GM12878 (cell line): ENCODE measurements around the gene LIG1. TPM values are rescaled to one million over a fixed set of nuclear protein-coding genes. Genes with fewer than 3 reads are reported as not detected.

Experiments used
- ATAC-seq: fragments of 200-7000 bp; cut with Tn5 transposase; 3 replicates; pipeline ENCODE4 v1.9.1; 2020; ENCODE audit warnings: mild to moderate bottlenecking, moderate library complexity
- BruUV-seq: library from RNA; stranded (reverse); fragments of 400-500 nt; replicated peaks from 2 replicates; lab custom pipeline; 2021; lab: Mats Ljungman, UMichigan
- CTCF ChIA-PET: fragments of 300-600 bp; sonication (Branson Sonifier 250); formaldehyde crosslinking; extraction: SDS; loops from one replicate; lab custom pipeline; 2021; ENCODE audit warnings: inconsistent platforms; lab: Yijun Ruan, JAX
- POLR2A ChIA-PET: fragments of 350-600 bp; formaldehyde crosslinking; extraction: SDS; loops from one replicate; lab custom pipeline; 2021; ENCODE audit warnings: inconsistent platforms; lab: Charles Lee
- RAD21 ChIA-PET: fragments of 300-600 bp; sonication (Branson Sonifier 250); formaldehyde crosslinking; loops from one replicate; lab custom pipeline; 2023; ENCODE audit warnings: antibody characterized with exemption; ENCODE audit not compliant: unreplicated experiment; lab: Charles Lee
- SMC1A ChIA-PET: fragments of 300-600 bp; sonication (Branson Sonifier 250); formaldehyde crosslinking; loops from one replicate; lab custom pipeline; 2023; ENCODE audit not compliant: unreplicated experiment, uncharacterized antibody; lab: Charles Lee
- DNase-seq: peaks from one replicate; pipeline ENCODE4 v3.0.0-alpha.2; 2011; ENCODE audit warnings: low read depth, low spot score
- FAIRE-seq: peaks from 3 replicates; lab custom pipeline; 2011; peaks lifted over from hg19 to GRCh38; lab: Jason Lieb, UNC
- H2AFZ ChIP-seq: 2 replicates; pipeline ENCODE4 v1.6.0; 2011; ENCODE audit warnings: low read depth, low read length, control low read depth; ENCODE audit not compliant: control insufficient read depth
- H3K27ac ChIP-seq: 2 replicates; pipeline ENCODE4 v1.5.1; 2011; ENCODE audit warnings: control low read depth; ENCODE audit not compliant: control insufficient read depth, insufficient read depth
- H3K27me3 ChIP-seq, 2 experiments: replicated peaks in 1 of 2; 2 replicates each; pipeline versions ENCODE4 v1.6.0 to v1.6.1; 2011; ENCODE audit warnings: low read length in 1 of 2; ENCODE audit not compliant: control insufficient read depth in 2 of 2, insufficient read depth in 2 of 2
- H3K36me3 ChIP-seq, 2 experiments: 2 replicates each; pipeline ENCODE4 v1.5.1; 2011; ENCODE audit warnings: low read length in 1 of 2; ENCODE audit not compliant: control insufficient read depth in 2 of 2, insufficient read depth in 2 of 2
- H3K4me1 ChIP-seq: 2 replicates; pipeline ENCODE4 v1.6.1; 2011; ENCODE audit warnings: mild to moderate bottlenecking, low read length, moderate library complexity, mixed read lengths; ENCODE audit not compliant: control insufficient read depth, insufficient read depth
- H3K4me2 ChIP-seq: 2 replicates; pipeline ENCODE4 v1.6.0; 2011; ENCODE audit warnings: control low read depth; ENCODE audit not compliant: control insufficient read depth, insufficient read depth
- H3K4me3 ChIP-seq: fragments of 200-600 bp; sonication (generic); 2 replicates; pipeline ENCODE4 v1.5.1; 2016
- H3K79me2 ChIP-seq: 2 replicates; pipeline ENCODE4 v1.6.0; 2011; ENCODE audit warnings: low read length; ENCODE audit not compliant: control insufficient read depth, insufficient read depth
- H3K9ac ChIP-seq: 2 replicates; pipeline ENCODE4 v1.8.0; 2011; ENCODE audit warnings: low read length, control low read depth, mixed read lengths; ENCODE audit not compliant: control insufficient read depth, insufficient read depth
- H3K9me3 ChIP-seq: replicated peaks from 3 replicates; pipeline ENCODE4 v1.5.1; 2011; ENCODE audit warnings: mild to moderate bottlenecking, low read length; ENCODE audit not compliant: control insufficient read depth, insufficient read depth
- H4K20me1 ChIP-seq: 2 replicates; pipeline ENCODE4 v1.6.0; 2011; ENCODE audit not compliant: control insufficient read depth, insufficient read depth
- BCL11A ChIP-seq: IDR thresholded peaks from 2 replicates; pipeline ENCODE4 v1.6.1; 2011; ENCODE audit warnings: low read depth, low read length
- CEBPZ ChIP-seq: fragments of 150-350 bp; IDR thresholded peaks from 2 replicates; pipeline ENCODE4 v1.6.1; 2016; ENCODE audit warnings: low read depth, low read length
- CHD4 ChIP-seq: fragments of 200-600 bp; sonication (generic); IDR thresholded peaks from 2 replicates; pipeline ENCODE4 v1.6.1; 2016; ENCODE audit warnings: mild to moderate bottlenecking
- CREM ChIP-seq: IDR thresholded peaks from 2 replicates; pipeline ENCODE4 v1.6.1; 2014; ENCODE audit warnings: antibody characterized with exemption, low read depth
- IKZF2 ChIP-seq, 2 experiments: fragments of 450-650 bp; IDR thresholded peaks; 2 replicates each; pipeline ENCODE4 v1.6.1; 2017; ENCODE audit warnings: mild to moderate bottlenecking in 2 of 2, moderate library complexity in 2 of 2
- KLF5 ChIP-seq: fragments of 450-650 bp; IDR thresholded peaks from 2 replicates; pipeline ENCODE4 v1.6.1; 2014; ENCODE audit warnings: mild to moderate bottlenecking; ENCODE audit not compliant: partially characterized antibody
- PAX5 ChIP-seq: IDR thresholded peaks from 2 replicates; pipeline ENCODE4 v1.6.1; 2011; ENCODE audit warnings: low read depth, low read length, borderline replicate concordance
- PAX8 ChIP-seq: fragments of 450-650 bp; IDR thresholded peaks from 2 replicates; pipeline ENCODE4 v1.6.1; 2017; ENCODE audit warnings: mild to moderate bottlenecking, moderate library complexity
- PBX3 ChIP-seq: IDR thresholded peaks from 2 replicates; pipeline ENCODE4 v1.6.1; 2011; ENCODE audit warnings: mild to moderate bottlenecking, low read depth, low read length, moderate library complexity; ENCODE audit not compliant: insufficient replicate concordance
- PRDM15 ChIP-seq: fragments of 450-650 bp; formaldehyde crosslinking; IDR thresholded peaks from 2 replicates; pipeline ENCODE4 v1.4.0; 2020; ENCODE audit warnings: mild to moderate bottlenecking, moderate library complexity
- USF1 ChIP-seq: IDR thresholded peaks from 2 replicates; pipeline ENCODE4 v1.6.1; 2011; ENCODE audit warnings: borderline replicate concordance, low read depth, mild to moderate bottlenecking, moderate library complexity, mixed read lengths, low read length; ENCODE audit not compliant: insufficient read depth; ENCODE audit errors: extremely low read length
- ZBTB11 ChIP-seq: fragments of 450-650 bp; formaldehyde crosslinking; IDR thresholded peaks from 2 replicates; pipeline ENCODE4 v1.5.0; 2022; ENCODE audit warnings: mild to moderate bottlenecking, missing genetic modification characterization
- whole genome bisulfite sequencing: methylation state at CpG from one replicate; pipeline ENCODE4 v1.1.6; 2016; ENCODE audit warnings: low lambda C conversion rate; ENCODE audit not compliant: insufficient replicate concordance, insufficient coverage; ENCODE audit errors: missing lambda C conversion rate; 5-methylcytosine and 5-hydroxymethylcytosine counted together
- in situ Hi-C: fragments of 300-500 bp; cut with MboI; formaldehyde crosslinking; loops from 9 replicates; pipeline ENCODE4 v1.14.3; 2018; ENCODE audit warnings: mixed read lengths
- intact Hi-C: fragments of 100-400 bp; cut with micrococcal nuclease; formaldehyde crosslinking; loops from one replicate; pipeline ENCODE4 v1.14.2; 2022; ENCODE audit not compliant: unreplicated experiment
- polyA plus RNA-seq, 11 experiments: library from polyadenylated mRNA; depleted of rRNA in 4 of 11; unstranded in 6 of 11; stranded (reverse) in 5 of 11; fragments of >200 nt; fragmentation: Nextera tagmentation in 4 of 11; fragmentation: Illumina TruSeq in 1 of 11; extraction: Ambion mirVana in 4 of 11; extraction: Trizol in 1 of 11; gene quantifications; 1 replicate in 1 of 11; 2 replicates in 10 of 11; pipeline versions ENCODE4 v1.2.1 to v1.2.3, GENCODE V29; 2011 to 2016; ENCODE audit warnings: inconsistent platforms in 2 of 11, missing spikeins in 2 of 11, low read depth in 1 of 11
- total RNA-seq, 4 experiments: library from RNA; depleted of rRNA in 3 of 4; stranded (reverse); fragments of >200 nt in 3 of 4; fragmentation: Illumina TruSeq in 1 of 4; extraction: Trizol in 1 of 4; gene quantifications; 2 replicates each; pipeline versions ENCODE4 v1.2.1 to v1.2.3, GENCODE V29; 2013 to 2021

The LIG1 gene
- total and polyA plus RNA-seq, 10 of the 15 experiments (the other 5 are each of a cell fraction or from before 2014, with no cell fraction given) = 7.8 to 117 (median 73.7) TPM

GRCh38 chr19:48192750-48193149 lies 22.6 kb upstream of the LIG1 start:
- CTCF ChIA-PET = interaction anchor here (1.9 kb wide), 1 partner anchor 86 kb away, joined by 6 read pairs; no protein-coding TSS in a partner anchor
- TF ChIP-seq PAX5 = no peak
- TF ChIP-seq PAX8 = no peak
- no peak for TF ChIP-seq PRDM15 (CRISPR knock-in tag)
- TF ChIP-seq USF1 = no peak
- TF ChIP-seq CEBPZ = no peak
- TF ChIP-seq ZBTB11 (CRISPR knock-in tag) = no peak
- TF ChIP-seq PBX3 = no peak
- TF ChIP-seq KLF5 = no peak
- no peak for TF ChIP-seq CREM
- no peak for TF ChIP-seq BCL11A
- TF ChIP-seq CHD4 = no peak
- no peak for TF ChIP-seq IKZF2 (IDR thresholded peaks at IDR 0.05)

More at GRCh38 chr19:48192750-48193149, 22.6 kb upstream of the LIG1 start:
- no peaks in the 10 kb centered on the region for H3K79me2 ChIP-seq
- H3K36me3 ChIP-seq = no peaks in the 10 kb centered on the region
- RAD21 ChIA-PET = no interaction called here
- in situ Hi-C loops (no loop called here), intact Hi-C loops (no loop called here)
- H3K4me3 ChIP-seq = no peak overlapping the region
- no peak for DNase-seq
- no peak for ATAC-seq
- H2AFZ ChIP-seq = no peak overlapping the region
- H3K4me1 ChIP-seq = no peaks in the 10 kb centered on the region
- H3K9me3 ChIP-seq = no peaks in the 10 kb centered on the region
- no peak overlapping the region for H3K4me2 ChIP-seq
- SMC1A ChIA-PET = no interaction called here
- POLR2A ChIA-PET = no interaction called here
- FAIRE-seq = no peak
- WGBS = 80% methylated on average over 7 of the region's 7 CpGs
- BruUV-seq = no TSS peak
- no peak overlapping the region for H3K27ac ChIP-seq
- H3K27me3 ChIP-seq = no peaks in the 10 kb centered on the region
- H3K9ac ChIP-seq = no peak overlapping the region
- no peaks in the 10 kb centered on the region for H4K20me1 ChIP-seq
